GM12873 (cell line): ENCODE measurements around the gene MRPL34.

Source experiments
- TF ChIP-seq, protein P1 (sequence below): IDR thresholded peaks from 2 replicates; pipeline ENCODE4 v1.5.1; 2012; ENCODE audit warnings: low read depth, mild to moderate bottlenecking, moderate library complexity, low read length, control low read depth; ENCODE audit not compliant: insufficient read depth; ENCODE audit errors: missing control alignments

MRPL34 gene

DNA sequence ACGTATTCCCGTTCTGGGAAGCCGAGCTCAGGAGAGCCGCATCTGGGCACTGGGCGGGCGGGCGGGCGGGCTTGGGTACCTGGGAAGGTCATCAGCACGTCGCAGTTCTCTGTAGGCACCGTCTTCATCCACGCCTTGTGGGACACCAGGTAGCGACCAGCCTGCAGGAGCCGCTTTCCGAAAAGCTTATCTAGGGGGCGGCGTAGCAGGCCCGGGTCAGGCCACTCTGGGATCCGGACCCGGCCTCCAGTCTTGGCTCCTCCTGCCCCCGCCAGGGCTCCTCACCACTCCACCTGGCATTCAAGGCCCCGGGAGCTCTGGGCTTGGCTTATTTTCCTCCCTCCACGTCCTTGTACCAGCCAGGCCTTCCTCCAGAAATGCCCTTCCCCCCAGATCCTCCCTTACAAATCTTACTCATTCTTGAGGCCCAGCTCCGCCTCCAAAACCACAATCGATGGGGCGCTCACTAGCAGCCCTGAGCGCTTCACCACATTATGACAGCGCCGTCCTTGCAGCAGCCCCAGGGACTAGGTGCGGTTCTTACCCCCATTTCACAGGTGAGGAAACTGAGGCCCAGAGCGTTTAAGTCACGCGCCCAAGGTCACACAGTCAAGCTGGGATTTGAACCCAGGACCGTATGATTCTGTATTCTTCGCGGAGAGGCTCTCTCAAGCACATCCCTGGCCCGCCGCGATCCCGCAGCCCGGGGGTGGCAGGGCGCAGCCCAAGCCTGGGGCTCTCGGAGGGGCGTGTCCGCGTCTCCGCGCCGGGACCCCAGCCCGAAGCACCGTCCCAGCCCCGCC, 28.1 kb downstream of the MRPL34 start:
- TF ChIP-seq, protein P1, sequence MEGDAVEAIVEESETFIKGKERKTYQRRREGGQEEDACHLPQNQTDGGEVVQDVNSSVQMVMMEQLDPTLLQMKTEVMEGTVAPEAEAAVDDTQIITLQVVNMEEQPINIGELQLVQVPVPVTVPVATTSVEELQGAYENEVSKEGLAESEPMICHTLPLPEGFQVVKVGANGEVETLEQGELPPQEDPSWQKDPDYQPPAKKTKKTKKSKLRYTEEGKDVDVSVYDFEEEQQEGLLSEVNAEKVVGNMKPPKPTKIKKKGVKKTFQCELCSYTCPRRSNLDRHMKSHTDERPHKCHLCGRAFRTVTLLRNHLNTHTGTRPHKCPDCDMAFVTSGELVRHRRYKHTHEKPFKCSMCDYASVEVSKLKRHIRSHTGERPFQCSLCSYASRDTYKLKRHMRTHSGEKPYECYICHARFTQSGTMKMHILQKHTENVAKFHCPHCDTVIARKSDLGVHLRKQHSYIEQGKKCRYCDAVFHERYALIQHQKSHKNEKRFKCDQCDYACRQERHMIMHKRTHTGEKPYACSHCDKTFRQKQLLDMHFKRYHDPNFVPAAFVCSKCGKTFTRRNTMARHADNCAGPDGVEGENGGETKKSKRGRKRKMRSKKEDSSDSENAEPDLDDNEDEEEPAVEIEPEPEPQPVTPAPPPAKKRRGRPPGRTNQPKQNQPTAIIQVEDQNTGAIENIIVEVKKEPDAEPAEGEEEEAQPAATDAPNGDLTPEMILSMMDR, result no peak

DNA sequence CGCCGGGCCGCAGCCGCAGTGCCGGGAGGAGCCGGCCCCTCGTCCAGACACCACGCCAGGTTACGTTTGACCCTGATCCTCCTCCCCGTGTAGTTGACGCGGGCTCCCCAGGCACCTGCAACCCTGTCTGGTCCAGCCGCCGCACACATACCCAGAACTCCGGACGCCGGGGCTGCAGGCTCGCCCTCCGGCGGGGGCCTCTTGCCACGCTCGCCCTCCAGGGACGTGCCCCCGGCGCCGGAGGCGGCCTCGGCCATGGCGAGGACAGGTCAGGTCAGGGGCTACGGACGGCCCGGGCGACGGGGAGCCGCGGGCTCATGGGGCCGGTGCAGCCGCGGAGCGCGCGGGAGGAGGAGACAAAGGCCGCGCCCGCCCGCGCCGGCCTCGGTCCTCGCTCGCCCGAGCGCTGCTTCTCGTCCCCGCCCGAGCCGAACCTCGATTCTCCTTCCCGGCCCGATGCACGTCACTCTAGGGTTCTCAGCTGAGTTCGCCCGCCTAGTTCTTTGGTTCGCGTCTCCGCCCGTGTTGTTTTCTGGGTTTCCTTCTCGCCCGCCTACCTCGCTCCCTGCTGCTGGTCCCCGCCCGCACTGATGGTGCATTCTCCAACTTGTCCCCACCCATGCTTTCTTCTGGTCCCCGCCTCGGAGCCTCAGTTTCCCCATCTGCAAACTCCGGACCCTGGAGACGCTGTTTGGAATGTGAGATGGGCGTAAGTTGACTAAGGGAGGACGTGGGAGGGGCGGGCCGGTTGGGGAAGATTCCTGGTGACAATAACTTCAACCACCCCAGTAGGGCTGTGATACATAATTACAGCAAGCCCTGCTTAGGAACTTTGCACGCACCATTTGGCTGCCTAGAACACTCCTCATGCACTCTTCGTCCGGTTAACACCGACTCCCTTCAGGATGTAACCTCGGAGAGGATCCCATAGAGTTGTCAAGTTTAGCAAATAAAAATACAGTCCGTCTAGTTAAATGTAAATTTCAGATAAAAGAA, 29.0 kb downstream of the MRPL34 start, which contains the start of gene ANO8:
Gene ANO8, minus strand, starts transcription at position 442 of the 996 bp plus-strand sequence. Its CDS starts 185 bp downstream, at position 257.
- TF ChIP-seq, protein P1, result no peak

DNA sequence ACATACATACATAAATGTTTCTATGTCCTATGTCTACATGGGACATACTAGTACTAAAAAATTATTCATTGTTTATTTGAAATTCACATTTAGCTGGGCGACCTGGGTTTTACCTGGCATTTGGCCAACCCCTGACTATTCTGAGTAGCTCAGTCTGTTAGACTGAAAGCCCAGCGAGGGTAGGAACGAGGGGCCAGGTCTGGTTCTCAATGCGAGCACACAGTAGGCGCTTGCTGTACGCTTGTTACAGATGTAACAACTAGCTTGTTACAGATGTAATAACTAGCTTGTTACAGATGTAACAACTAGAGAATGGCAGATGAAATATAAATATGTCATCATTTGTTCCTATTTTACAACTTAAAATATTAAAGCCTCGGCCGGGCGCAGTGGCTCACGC, 29.9 kb downstream of the MRPL34 start:
- TF ChIP-seq, protein P1, result no peak

DNA sequence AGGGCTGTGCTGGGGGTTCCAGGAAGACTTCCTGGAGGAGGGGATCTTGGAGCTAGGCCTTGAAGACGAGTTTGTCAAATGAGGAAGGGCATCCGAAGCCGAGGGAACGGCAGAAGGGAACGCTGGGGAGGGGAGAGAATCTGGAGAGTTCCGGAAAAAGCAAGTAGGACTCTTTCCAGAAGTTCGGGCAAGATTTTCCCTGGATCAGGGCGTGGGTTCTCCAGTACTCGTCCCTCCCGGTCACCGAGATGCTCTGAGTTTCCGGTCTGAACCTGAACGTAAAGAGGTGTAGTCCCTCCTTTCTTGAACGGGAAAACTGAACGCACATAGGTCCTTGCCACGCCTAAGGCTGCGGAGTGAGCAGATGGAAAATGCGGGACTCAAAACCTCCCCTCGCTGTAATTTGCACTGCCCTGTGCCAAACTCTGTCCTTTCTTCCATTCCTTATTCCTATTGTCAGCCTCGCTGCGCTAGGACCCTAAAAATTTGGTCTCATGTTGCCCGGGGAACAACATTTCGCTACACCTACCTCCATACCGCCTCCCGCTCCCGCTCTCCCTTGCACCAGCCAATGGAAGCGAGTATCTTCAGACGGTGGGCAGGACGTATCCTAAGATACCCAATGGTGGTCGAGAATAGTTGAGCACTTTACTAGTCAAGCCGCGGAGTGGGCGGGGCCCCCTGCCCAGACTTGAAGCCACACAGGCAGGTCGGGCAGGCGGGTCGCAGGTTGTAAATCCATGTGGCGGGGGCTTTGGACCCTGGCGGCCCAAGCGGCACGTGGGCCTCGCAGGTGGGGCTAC, 31.4 kb downstream of the MRPL34 start, which contains the start of gene GTPBP3:
Gene GTPBP3, plus strand, starts transcription at position 682 of the 803 bp plus-strand sequence. Its CDS starts 59 bp downstream, at position 741.
- TF ChIP-seq, protein P1, result no peak

DNA sequence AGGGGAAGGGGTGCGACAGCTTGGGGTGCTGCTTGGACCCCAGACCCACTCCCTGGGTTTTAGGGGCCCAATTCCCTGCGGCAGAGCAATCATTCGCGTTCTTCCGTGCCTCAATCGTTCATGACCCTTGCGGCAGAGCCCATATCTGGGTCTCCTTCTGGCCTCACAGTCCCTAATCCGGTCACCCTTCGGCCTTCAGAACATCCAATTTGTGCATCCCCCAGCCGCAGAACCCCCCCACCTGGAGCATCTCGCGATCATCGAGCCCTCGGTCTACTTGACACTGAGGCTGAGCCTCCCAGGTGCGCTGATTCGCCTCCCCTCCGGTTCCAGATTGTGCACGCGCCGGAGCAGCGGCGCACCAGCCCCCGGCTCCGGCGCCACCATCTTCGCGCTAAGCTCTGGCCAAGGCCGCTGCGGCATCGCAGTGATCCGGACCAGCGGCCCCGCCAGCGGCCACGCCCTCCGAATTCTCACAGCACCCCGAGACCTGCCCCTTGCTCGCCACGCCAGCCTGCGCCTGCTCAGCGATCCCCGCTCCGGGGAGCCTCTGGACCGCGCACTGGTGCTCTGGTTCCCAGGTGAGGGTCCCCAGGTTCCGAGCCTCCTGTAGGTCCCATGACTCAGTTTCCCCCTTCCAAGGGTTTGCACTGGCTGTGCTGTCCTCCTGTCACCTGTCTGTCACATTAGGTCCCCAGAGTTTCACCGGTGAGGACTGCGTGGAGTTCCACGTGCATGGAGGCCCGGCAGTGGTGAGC, 32.2 kb downstream of the MRPL34 start:
- TF ChIP-seq, protein P1, result no peak

DNA sequence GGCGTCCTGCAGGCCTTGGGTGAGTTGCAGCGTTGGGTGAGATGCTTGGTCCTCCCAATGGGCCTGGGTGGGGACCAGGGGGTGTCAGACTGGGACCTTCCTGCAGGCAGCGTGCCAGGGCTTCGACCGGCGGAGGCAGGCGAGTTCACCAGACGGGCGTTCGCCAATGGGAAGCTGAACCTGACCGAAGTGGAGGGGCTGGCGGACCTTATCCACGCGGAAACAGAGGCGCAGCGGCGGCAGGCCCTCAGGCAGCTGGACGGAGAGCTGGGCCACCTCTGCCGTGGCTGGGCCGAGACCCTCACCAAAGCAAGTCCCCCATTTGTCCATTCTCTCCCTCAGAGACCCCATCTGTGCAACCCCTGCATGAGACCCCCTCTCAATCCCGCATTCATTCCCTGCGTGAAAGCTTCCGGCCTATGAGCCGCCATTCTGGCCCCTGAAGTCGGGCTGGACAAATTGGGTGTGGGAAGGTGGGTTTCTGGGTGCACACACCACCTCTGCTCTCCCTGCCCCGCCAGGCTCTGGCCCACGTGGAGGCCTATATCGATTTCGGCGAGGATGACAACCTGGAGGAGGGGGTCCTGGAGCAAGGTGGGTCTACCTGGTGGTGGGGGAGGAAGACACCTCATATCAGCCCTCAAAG, 32.9 kb downstream of the MRPL34 start:
- TF ChIP-seq, protein P1, result no peak
